HL-60/S4 treated with retinoic acid at 250 ng/mL for 4 days and 3 days (cell line): ENCODE data around the gene NRK.
"Not testable (repeated sequence)": the region's sequence is repeated elsewhere in the genome, so short reads cannot be mapped to it uniquely, and the experiment has no call there.

Source experiments
- in situ Hi-C: fragments of 300-500 bp; cut with MboI; formaldehyde crosslinking; loops from 2 replicates; pipeline ENCODE4 v1.7.0; 2022; ENCODE audit warnings: low sequenced_read_pairs

Gene NRK

GRCh38 chrX:105882581-105883275 lies 60.4 kb downstream of the NRK start:
- in situ Hi-C loops = no loop called here

GRCh38 chrX:105894721-105895120 lies 72.4 kb downstream of the NRK start:
- in situ Hi-C loops = no loop called here

GRCh38 chrX:105909576-105909975 lies 87.2 kb downstream of the NRK start:
- in situ Hi-C loops = no loop called here

GRCh38 chrX:105910563-105911105 lies 88.3 kb downstream of the NRK start:
- in situ Hi-C loops = no loop called here

- in situ Hi-C loops = no loop called here
Observed at GRCh38 chrX:105945266-105945665, 122.9 kb downstream of the NRK start.

- in situ Hi-C loops = no loop called here
Observed at GRCh38 chrX:105969487-105969886, 147.1 kb downstream of the NRK start.

- in situ Hi-C loops = no loop called here
Observed at GRCh38 chrX:105972690-105973386, 150.5 kb downstream of the NRK start.

GRCh38 chrX:105973387-105973739 lies 151.0 kb downstream of the NRK start:
- in situ Hi-C loops = no loop called here

GRCh38 chrX:105975382-105975781 lies 153.0 kb downstream of the NRK start:
- in situ Hi-C loops = no loop called here

GRCh38 chrX:105981772-105982485 lies 159.6 kb downstream of the NRK start:
- in situ Hi-C loops = no loop called here

GRCh38 chrX:105988487-105988886 lies 166.1 kb downstream of the NRK start:
- in situ Hi-C loops = not testable (repeated sequence)

- in situ Hi-C loops = no loop called here
Observed at GRCh38 chrX:105999294-105999693, 177.0 kb downstream of the NRK start.

GRCh38 chrX:106000203-106000602 lies 177.9 kb downstream of the NRK start:
- in situ Hi-C loops = no loop called here

GRCh38 chrX:106000609-106001008 lies 178.3 kb downstream of the NRK start:
- in situ Hi-C loops = not testable (repeated sequence)

GRCh38 chrX:106005684-106006083 lies 183.3 kb downstream of the NRK start:
- in situ Hi-C loops = no loop called here

- in situ Hi-C loops = no loop called here
Observed at GRCh38 chrX:106007815-106008214, 185.5 kb downstream of the NRK start.
